Adrenal gland (tissue), 5 donors: ENCODE data around the gene MACF1.

Experiments used
- CTCF ChIP-seq, 6 experiments: fragments of 450-650 bp in 4 of 6; fragments of 200-600 bp in 2 of 6; sonication (generic) in 1 of 6; IDR thresholded peaks; 1 replicate in 5 of 6; 2 replicates in 1 of 6; pipeline versions ENCODE4 v1.5.1 to v1.8.0; 2016 to 2021; ENCODE audit warnings: antibody characterized with exemption in 6 of 6, mild to moderate bottlenecking in 2 of 6, moderate library complexity in 1 of 6
- POLR2A ChIP-seq, 2 donors: fragments of 450-650 bp; IDR thresholded peaks; one replicate each; pipeline ENCODE4 v1.6.1; 2017; ENCODE audit warnings: antibody characterized with exemption in 2 of 2, mild to moderate bottlenecking in 2 of 2, moderate library complexity in 1 of 2
- donor health status: DM: no; HTN: no; CAD: no.

DNA sequence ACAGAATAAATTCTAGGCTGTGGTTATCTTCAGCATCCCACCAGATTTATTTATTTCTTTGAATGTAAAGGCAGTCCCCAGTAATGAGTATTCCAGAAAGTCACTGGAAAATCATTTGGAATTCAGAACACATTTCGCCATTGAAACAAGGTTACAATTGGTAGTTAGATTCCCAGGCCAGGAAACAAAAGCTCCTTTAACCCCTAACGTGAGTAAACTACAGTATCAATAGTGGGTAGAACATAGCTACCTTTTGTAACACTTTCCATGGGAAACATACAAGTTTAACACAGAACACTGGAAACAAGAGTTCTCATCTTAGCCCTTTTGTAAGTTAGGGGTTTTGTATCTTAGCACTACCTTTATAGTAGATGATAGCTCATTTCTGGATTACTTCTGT is 233.5 kb downstream of the MACF1 start:
- TF ChIP-seq CTCF (IDR thresholded peaks at IDR 0.05) (no peak), POLR2A (IDR thresholded peaks at IDR 0.05) (no peak)
